Pulmonary artery endothelial cell (primary cell): ENCODE data around the gene PRR19. TPM values are rescaled to one million over a fixed set of nuclear protein-coding genes. Genes with fewer than 3 reads are reported as not detected.

Experiments used
- DNase-seq: peaks from one replicate; pipeline ENCODE4 v3.0.0-alpha.2; 2011; ENCODE audit warnings: low read depth, low spot score
- total RNA-seq: library from RNA; depleted of rRNA; stranded (reverse); fragments of >200 nt; gene quantifications from 2 replicates; pipeline ENCODE4 v1.2.3, GENCODE V29; 2014

PRR19 gene
- total RNA-seq, 1 donor from 2014 or later, result 0.26 TPM

GRCh38 chr19:42294471-42295137, 7.3 kb upstream of the PRR19 start:
- DNase-seq, result no peak

DNA sequence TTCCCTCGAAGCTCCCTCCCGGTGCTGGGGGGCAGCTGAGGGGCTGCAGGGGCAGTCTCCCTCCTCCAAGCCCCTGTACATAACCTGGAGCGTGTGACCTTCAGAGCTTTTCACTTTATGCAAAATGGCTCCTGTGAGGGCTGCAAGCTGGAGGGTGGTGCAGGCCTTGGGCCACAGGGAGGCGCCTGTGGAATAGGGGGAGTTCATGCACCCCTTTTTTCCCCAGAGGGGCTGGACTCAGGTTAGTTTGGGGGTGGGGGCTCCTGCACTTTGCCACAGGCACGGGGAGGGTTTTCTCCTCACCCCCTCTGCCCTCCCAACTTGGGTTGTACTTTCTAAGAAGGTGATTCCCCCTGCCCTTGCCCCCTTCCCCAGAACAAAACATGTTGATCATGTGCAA, 6.6 kb upstream of the PRR19 start:
- no peak for DNase-seq

- DNase-seq, result no peak
Measured at GRCh38 chr19:42295831-42296525, 6.0 kb upstream of the PRR19 start.

GRCh38 chr19:42297039-42297438, 4.9 kb upstream of the PRR19 start:
- no peak for DNase-seq

DNA sequence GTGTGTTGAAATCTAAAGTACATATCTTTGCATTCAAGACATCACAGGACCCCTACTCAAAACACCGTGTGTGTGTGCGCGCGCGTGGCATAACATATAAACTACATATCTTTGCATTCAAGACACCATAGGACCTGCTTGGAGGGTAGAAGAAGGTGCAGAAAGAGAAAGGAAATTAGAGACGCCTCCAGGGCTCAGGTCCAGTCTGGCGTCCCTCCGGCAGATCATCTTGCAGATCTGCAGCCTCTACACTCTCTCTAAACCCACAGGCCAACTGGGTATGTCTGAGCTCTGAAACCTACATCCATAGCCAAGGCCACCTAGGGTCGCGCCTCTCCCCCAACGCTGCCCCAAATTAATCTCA, 1.2 kb downstream of the PRR19 start:
- DNase-seq, result no peak

GRCh38 chr19:42303876-42304275, 1.9 kb downstream of the PRR19 start:
- no peak for DNase-seq

- DNase-seq, result no peak
Measured at GRCh38 chr19:42306646-42307045, 4.7 kb downstream of the PRR19 start.

- DNase-seq, result no peak
Measured at GRCh38 chr19:42309686-42310085, 7.8 kb downstream of the PRR19 start.

DNA sequence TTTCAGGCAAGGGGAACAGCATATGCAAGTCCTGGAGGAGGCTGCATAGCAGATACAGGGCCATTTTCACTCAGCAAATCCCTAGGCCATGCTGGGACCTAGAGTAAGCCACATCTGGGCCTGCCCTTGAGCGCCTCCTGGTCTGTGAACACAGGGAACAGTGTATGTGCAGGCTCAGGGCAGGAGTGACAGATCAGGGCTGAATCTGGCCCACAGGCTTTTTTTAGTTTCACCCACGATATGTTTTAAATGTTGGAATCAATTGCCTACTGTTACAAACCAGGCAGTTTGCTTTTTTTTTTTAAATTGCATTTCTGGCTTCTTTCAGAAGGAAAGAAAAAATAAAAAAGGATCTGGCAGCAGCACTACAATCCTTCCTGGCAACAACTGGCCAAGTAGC, 9.7 kb downstream of the PRR19 start:
- DNase-seq, result no peak

DNA sequence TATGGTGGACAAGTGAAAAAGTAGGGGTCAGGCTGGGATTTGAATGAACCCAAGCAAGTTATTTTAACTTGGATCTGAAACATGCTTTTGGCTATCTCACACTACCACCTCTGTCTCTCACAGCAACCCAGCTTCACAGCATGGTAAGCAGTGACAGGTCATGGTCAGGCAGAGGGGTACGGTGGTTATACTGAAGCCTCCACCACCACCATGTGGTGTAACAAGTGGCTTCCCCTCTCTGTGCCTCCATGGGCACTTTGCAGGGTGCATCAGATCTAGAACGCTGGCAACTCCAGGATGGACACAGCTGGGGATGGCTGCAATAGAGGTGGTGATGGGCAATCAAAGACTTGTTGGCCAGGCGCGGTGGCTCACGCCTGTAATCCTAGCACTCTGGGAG, 10.4 kb downstream of the PRR19 start:
- no peak for DNase-seq

DNA sequence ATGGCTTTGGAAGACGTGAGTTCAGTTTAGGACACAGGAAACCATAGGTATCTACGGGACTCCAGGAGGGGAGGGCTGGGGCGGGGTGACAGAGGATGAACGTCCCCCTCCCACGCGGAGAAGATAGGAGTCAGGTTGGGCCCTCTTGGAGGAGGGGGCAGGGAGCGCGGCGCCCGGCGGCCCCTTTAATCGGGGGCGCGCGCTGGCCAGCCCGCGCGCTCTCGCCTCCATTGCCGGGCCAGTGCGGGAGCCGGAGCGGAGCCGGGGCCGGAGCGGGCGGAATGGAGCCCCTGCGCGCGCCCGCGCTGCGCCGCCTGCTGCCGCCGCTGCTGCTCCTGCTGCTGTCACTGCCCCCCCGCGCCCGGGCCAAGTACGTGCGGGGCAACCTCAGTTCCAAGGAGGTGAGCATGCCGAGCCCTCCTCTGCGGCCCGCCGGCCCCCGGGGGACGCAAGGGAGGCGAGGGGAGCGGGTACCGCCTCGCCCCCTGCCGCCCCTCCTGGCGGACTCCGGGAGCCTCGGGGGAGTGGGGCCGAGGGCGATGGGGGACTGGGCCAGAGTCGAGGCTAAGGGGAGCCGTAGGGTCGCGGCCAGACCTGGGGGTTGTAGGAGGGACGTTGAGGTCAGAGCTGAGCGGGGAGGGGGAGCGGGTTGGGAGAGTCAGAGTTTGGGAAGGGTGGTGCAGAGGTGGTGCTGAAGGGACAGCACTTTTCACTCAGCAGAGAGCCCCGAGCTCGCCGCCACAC, 11.3 kb downstream of the PRR19 start, which contains the start of gene TMEM145:
Gene TMEM145 (plus strand): TSS at position 214 of the 744 bp plus-strand sequence. CDS start 68 bp downstream, at position 282.
- DNase-seq, result no peak

DNA sequence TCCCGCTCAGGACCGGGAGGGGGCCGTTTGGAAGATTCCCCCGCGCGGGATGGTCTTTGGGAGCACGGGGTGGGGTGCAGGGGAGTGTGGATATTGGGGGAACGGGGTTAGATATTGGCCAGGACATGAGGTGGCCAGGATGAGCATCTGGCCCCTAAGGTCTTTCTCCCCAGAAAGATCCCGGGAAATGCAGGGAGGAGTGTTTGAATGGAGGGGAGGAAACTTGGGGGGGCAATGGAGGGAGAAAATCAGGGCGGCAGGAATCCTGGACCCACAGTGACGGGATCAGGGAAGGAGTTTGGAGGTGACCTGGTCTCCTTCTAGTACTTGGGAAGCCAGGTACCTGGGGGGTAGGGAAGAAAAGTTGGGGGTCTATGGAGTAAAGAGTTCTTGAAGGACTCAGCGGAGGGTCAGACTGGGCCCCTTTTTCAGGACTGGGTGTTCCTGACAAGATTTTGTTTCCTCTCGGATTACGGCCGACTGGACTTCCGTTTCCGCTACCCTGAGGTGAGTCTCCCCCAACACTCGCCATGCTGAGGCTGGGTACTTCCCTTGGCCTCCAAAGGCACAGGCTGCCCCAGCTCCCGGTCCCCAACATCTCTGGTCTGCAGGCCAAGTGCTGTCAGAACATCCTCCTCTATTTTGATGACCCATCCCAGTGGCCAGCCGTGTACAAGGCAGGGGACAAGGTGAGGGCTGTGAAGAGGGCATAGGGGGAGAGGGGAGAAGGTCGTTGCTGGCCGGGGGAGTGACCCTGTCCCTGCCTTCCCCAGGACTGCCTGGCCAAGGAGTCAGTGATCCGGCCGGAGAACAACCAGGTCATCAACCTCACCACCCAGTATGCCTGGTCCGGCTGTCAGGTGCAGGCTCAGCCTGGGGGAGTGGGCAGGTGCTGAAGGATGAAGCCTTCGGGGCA, 12.2 kb downstream of the PRR19 start:
- no peak for DNase-seq

DNA sequence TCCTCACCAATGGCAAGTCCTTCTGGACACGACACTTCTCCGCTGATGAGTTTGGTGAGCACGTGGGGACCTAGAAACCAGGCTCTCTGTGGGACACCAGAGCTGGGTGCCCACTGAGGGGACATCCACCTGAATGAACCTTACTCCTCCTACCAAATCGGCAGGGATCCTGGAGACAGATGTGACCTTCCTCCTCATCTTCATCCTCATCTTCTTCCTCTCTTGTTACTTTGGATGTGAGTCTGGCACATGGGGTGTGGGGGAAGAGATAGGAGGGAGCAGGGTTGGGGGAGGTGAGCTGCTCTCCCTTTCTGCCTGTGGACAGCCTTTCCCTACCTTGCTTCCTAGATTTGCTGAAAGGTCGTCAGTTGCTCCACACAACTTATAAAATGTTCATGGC, 13.1 kb downstream of the PRR19 start:
- DNase-seq, result no peak

GRCh38 chr19:42316223-42317211, 14.6 kb downstream of the PRR19 start:
- no peak for DNase-seq

DNA sequence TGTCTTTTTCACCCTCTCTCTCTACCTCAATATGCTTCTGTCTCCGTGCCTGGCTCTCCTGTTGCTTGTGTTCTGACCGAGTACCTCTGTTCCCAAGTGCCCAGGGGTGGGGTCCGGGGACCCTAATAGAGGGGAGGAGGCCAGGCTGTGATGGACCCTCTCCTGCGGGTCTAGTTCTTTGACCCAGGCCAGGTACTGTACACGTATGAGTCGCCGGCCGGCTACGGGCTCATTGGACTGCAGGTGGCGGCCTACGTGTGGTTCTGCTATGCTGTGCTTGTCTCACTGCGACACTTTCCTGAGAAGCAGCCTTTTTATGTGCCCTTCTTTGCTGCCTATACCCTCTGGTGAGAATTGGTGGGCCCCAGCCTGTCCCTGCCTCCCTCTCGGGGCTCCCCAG, 15.6 kb downstream of the PRR19 start:
- no peak for DNase-seq

DNA sequence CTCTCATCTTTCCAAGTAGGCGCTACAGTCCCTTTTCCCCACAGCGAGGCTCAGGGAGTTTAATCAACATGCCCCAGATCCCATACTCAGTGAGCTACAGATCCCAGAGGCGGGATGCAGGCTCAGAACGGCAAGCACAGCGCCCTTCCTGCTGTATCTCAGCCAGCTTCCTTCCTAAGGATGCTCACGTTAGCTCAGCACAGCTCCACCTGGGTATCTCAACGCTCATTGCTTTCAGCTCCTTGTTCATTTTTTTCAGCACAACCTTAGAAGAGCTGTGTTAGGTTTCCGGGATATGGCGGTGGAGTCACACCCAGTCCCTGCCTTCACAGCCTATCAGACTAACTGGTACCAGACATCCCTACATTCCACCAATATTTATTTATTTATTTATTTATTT, 20.4 kb downstream of the PRR19 start:
- DNase-seq, result no peak

DNA sequence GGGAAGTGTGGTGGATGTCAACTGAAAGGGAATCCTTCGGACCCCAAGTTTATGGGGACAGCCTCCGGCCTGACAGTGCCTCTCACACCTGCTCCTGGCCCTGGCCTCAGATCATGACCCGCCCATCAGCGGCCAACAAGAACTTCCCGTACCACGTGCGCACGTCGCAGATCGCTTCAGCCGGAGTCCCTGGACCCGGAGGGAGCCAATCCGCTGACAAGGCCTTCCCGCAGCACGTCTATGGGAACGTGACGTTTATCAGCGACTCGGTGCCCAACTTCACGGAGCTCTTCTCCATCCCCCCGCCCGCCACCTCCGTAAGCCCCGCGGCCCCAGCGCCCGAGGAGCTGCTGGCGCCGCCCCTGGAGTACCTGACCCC, 21.5 kb downstream of the PRR19 start:
- DNase-seq, result no peak

DNA sequence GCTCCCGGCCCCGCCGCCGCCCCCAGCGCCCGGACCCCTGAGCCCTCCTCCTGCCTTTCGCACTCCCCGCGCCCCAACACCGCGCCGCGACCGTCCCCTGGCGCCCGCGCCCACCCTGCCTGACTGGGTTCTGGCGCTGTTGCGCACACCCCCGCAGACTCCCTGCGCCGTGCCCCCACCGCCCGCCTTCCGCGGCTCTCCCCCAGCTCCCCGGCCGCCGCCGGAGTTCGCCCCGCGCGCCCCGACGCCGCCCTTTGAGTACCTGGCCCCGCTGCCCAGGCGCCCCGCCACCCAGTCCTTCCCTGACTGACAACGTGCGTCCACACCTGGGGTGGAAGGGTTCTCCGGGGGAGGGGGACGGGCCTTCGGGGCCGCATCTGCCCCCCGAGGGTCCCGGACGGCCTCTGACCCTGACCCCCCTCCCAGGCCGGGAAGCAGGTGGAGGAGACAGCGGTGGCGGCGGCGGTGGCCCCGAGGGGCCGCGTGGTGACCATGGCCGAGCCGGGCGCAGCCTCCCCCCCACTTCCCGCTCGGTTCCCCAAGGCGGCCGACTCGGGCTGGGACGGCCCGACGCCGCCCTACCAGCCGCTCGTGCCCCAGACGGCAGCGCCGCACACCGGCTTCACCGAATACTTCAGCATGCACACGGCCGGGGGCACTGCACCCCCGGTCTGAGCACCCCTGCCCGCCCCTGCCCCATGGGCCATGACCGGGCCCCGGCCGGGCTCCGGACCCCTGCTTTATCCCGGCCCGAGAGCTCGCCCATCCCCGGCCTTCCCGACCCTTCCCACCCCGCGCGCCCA, 22.1 kb downstream of the PRR19 start:
- DNase-seq, result no peak

DNA sequence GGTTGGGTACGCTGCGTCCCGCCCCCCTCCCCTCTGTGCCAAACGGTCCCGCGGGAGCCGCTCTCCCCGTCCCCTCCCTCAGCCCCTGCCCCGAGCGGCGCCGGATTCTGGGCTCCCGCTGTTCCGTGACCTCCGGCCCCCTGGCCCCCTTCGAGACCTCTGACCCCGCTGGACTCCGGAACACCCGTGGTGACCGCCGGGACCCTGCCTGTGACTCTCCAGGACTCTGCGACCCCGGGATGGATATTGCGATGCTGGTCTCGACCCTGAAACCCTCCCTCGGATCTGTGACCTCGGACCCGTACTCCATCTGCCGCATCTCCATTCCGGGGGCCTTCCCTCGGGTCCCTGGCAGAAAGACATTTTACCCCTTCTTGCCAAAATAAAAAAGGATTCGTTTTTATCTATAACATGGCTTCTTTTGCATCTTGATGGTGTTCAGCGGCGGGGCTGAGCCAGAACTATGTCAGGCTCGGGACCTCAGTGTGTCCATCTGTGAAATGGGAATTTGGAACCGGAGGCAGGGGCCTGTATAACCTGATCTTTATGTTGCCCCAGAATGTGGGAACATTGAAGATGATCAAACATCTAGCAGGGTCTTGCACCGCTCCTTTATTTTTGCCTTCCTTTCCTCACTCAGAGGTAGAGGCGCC, 22.8 kb downstream of the PRR19 start:
- DNase-seq, result no peak
